ENCODE results near the gene PRDM16.

The PRDM16 gene

GRCh38 chr1:3204725-3205124 is 135.7 kb downstream of the PRDM16 start:
- no peak overlapping the region for H3K4me3 ChIP-seq (ENCODE audit: low read depth, low read length, poor library complexity, severe bottlenecking)
- no peaks in the 10 kb centered on the region for H3K79me2 ChIP-seq (ENCODE audit: insufficient read depth, low read length)
- H3K9me2 ChIP-seq (ENCODE audit: low read depth, low read length): no peaks in the 10 kb centered on the region
- H3K4me2 ChIP-seq (ENCODE audit: low read length): no peak overlapping the region
- no peaks in the 10 kb centered on the region for H3K9me3 ChIP-seq (ENCODE audit: low read length)
- no peak overlapping the region for H3K9ac ChIP-seq (ENCODE audit: low read length)
- H3K4me1 ChIP-seq (ENCODE audit: insufficient read depth, low read length, severe bottlenecking): no peaks in the 10 kb centered on the region
- TF ChIP-seq EZH2 (IDR thresholded peaks at IDR 0.05; ENCODE audit: borderline replicate concordance, low read length): no peak
- TF ChIP-seq CTCF (IDR thresholded peaks at IDR 0.05; ENCODE audit: low read length): no peak
- 0 out of 2 replicates have a peak, but pooled peaks cover 5% of the 10 kb centered on the region for H3K27me3 ChIP-seq (ENCODE audit: insufficient read depth, low read length)
- H4K20me1 ChIP-seq (ENCODE audit: insufficient read depth, low read length): no peaks in the 10 kb centered on the region
- H3K36me3 ChIP-seq (ENCODE audit: insufficient read depth, low read length): no peaks in the 10 kb centered on the region
- H3K27ac ChIP-seq (ENCODE audit: low read depth, low read length, poor library complexity, severe bottlenecking): no peak overlapping the region
- no peaks in the 10 kb centered on the region for H3F3A ChIP-seq (ENCODE audit: insufficient read depth, low read length)
- H2AFZ ChIP-seq (ENCODE audit: low read length): no peak overlapping the region

DNA sequence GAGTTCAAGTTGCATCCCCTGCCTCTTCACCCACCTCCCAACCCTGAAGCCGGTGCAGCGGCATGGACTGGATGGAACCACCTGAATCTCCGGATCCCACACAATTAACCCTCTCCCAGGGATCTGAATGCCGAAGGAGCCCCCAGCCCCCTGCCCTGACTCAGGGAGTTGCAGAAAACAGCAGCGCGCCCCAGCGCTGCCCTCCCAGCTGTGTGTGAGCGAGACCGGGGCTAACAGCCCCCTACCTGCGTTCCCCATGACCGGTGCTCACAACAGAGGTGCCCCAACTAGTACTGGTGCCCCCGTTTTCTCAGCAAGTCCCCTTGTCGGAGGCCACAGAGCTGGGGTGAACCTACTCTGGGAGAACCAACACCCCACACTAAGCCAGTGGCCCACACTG is 136.8 kb downstream of the PRDM16 start:
- H3K27me3 ChIP-seq (ENCODE audit: insufficient read depth, low read length): 0 out of 2 replicates have a peak, but pooled peaks cover 5% of the 10 kb centered on the region
- H3K36me3 ChIP-seq (ENCODE audit: insufficient read depth, low read length): no peaks in the 10 kb centered on the region
- H3K4me2 ChIP-seq (ENCODE audit: low read length): no peak overlapping the region
- no peak overlapping the region for H3K9ac ChIP-seq (ENCODE audit: low read length)
- no peak overlapping the region for H2AFZ ChIP-seq (ENCODE audit: low read length)
- no peak overlapping the region for H3K27ac ChIP-seq (ENCODE audit: low read depth, low read length, poor library complexity, severe bottlenecking)
- H3K79me2 ChIP-seq (ENCODE audit: insufficient read depth, low read length): no peaks in the 10 kb centered on the region
- H3K4me3 ChIP-seq (ENCODE audit: low read depth, low read length, poor library complexity, severe bottlenecking): no peak overlapping the region
- no peaks in the 10 kb centered on the region for H4K20me1 ChIP-seq (ENCODE audit: insufficient read depth, low read length)
- TF ChIP-seq EZH2 (IDR thresholded peaks at IDR 0.05; ENCODE audit: borderline replicate concordance, low read length) (no peak), CTCF (IDR thresholded peaks at IDR 0.05; ENCODE audit: low read length) (no peak)
- no peaks in the 10 kb centered on the region for H3K9me2 ChIP-seq (ENCODE audit: low read depth, low read length)
- H3K4me1 ChIP-seq (ENCODE audit: insufficient read depth, low read length, severe bottlenecking): no peaks in the 10 kb centered on the region
- H3K9me3 ChIP-seq (ENCODE audit: low read length): no peaks in the 10 kb centered on the region
- H3F3A ChIP-seq (ENCODE audit: insufficient read depth, low read length): no peaks in the 10 kb centered on the region

DNA sequence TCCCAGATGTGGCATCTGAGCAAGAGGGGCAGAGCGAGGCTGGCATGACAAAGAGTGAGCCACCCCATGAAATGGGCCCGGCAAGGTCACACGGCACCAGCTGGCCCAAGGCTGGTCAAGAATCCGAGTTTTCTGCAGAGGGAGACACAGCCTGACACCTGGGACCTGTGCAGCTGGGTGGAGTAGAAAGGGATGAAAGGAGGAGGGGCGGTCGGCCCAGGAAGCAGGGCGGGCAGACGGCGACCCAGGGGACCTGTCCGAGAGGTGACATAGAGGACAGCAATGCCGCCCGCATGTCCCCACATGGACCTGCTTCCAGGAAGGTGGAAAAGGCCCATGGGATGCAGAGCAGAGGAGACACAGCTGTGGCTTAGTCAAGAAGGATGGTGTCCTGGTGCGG is 137.7 kb downstream of the PRDM16 start:
- Histone ChIP-seq H3K27ac (ENCODE audit: low read depth, low read length, poor library complexity, severe bottlenecking) (no peak overlapping the region), H3F3A (ENCODE audit: insufficient read depth, low read length) (no peaks in the 10 kb centered on the region), H3K4me3 (ENCODE audit: low read depth, low read length, poor library complexity, severe bottlenecking) (no peak overlapping the region), H3K79me2 (ENCODE audit: insufficient read depth, low read length) (no peaks in the 10 kb centered on the region), H3K9me3 (ENCODE audit: low read length) (no peaks in the 10 kb centered on the region), H3K27me3 (ENCODE audit: insufficient read depth, low read length) (0 out of 2 replicates have a peak, but pooled peaks cover 5% of the 10 kb centered on the region), H3K4me2 (ENCODE audit: low read length) (no peak overlapping the region), H3K4me1 (ENCODE audit: insufficient read depth, low read length, severe bottlenecking) (no peaks in the 10 kb centered on the region), H2AFZ (ENCODE audit: low read length) (no peak overlapping the region), H4K20me1 (ENCODE audit: insufficient read depth, low read length) (no peaks in the 10 kb centered on the region), H3K9me2 (ENCODE audit: low read depth, low read length) (no peaks in the 10 kb centered on the region), H3K9ac (ENCODE audit: low read length) (no peak overlapping the region), H3K36me3 (ENCODE audit: insufficient read depth, low read length) (no peaks in the 10 kb centered on the region)
- TF ChIP-seq EZH2 (IDR thresholded peaks at IDR 0.05; ENCODE audit: borderline replicate concordance, low read length) (no peak), CTCF (IDR thresholded peaks at IDR 0.05; ENCODE audit: low read length) (no peak)

Data from OCI-LY1 (cell line).